ENCODE measurements around the gene PTGS1. TPM values are rescaled to one million over a fixed set of nuclear protein-coding genes. Genes with fewer than 3 reads are reported as not detected.

The PTGS1 gene
- total and polyA plus RNA-seq, 9 of the 15 experiments (the other 6 are each of a cell fraction or from before 2014, with no cell fraction given), result 3.4 to 12.9 (median 5.3) TPM

GRCh38 chr9:122394265-122395125 lies 23.7 kb downstream of the PTGS1 start (continued):
- no peak for TF ChIP-seq ARID3A (IDR thresholded peaks at IDR 0.05; ENCODE audit: borderline replicate concordance, low read depth, low read length)
- no peak for TF ChIP-seq RHOXF2B (CRISPR knock-in tag; conservative IDR thresholded peaks at IDR 0.05)
- no peak for TF ChIP-seq ZNF707 (CRISPR knock-in tag; conservative IDR thresholded peaks at IDR 0.05)
- no peak for TF ChIP-seq KLF1 (tag; IDR thresholded peaks at IDR 0.05)
- TF ChIP-seq PKNOX1 (IDR thresholded peaks at IDR 0.05), result peak; percentile 79
- peak; percentile 41; the same call in 1 of the 2 replicates for TF ChIP-seq ARID1B (IDR thresholded peaks at IDR 0.05)
- TF ChIP-seq PHB (CRISPR knock-in tag; IDR thresholded peaks at IDR 0.05), result no peak
- TF ChIP-seq ZNF445 (CRISPR knock-in tag; IDR thresholded peaks at IDR 0.05; ENCODE audit: low read depth), result no peak
- TF ChIP-seq ZNF507 (tag; conservative IDR thresholded peaks at IDR 0.05), result no peak
- TF ChIP-seq JUND (IDR thresholded peaks at IDR 0.05; ENCODE audit: borderline replicate concordance, low read depth, low read length), result peak; percentile 52; the same call in 1 of the 2 replicates
- peak; percentile 49; the same call in 1 of the 3 replicates for TF ChIP-seq JUND (tag; IDR thresholded peaks at IDR 0.05; ENCODE audit: borderline replicate concordance, low read depth, low read length)
- 0 out of 2 replicates have a peak, but pooled peaks have one; percentile 20 for TF ChIP-seq SMARCA4 (IDR thresholded peaks at IDR 0.05)
- TF ChIP-seq DACH1 (IDR thresholded peaks at IDR 0.05; ENCODE audit: partially characterized antibody), result no peak
- no peak for TF ChIP-seq MBD2 (IDR thresholded peaks at IDR 0.05; ENCODE audit: borderline replicate concordance, low read depth)
- TF ChIP-seq FOXJ2 (tag; IDR thresholded peaks at IDR 0.05), result no peak
- no peak for TF ChIP-seq RNF2 (IDR thresholded peaks at IDR 0.05)
- TF ChIP-seq ASH1L (IDR thresholded peaks at IDR 0.05; ENCODE audit: borderline replicate concordance, low read depth, partially characterized antibody), result no peak
- no peak for TF ChIP-seq TEAD2 (tag; IDR thresholded peaks at IDR 0.05)
- TF ChIP-seq TFAP4 (CRISPR knock-in tag; IDR thresholded peaks at IDR 0.05; ENCODE audit: borderline replicate concordance), result peak; percentile 42; the same call in 1 of the 2 replicates
- TF ChIP-seq JUN (IDR thresholded peaks at IDR 0.05; ENCODE audit: borderline replicate concordance, low read depth, low read length), result peak; percentile 48; the same call in 1 of the 2 replicates
- TF ChIP-seq JUN (CRISPR knock-in tag; IDR thresholded peaks at IDR 0.05; ENCODE audit: borderline replicate concordance), result no peak
- TF ChIP-seq CBX1 (IDR thresholded peaks at IDR 0.05; ENCODE audit: low read depth), result no peak
- no peak for TF ChIP-seq TAF7 (tag; IDR thresholded peaks at IDR 0.05)
- no peak for TF ChIP-seq SFPQ (IDR thresholded peaks at IDR 0.05; ENCODE audit: low read depth, low read length)
